HepG2 (cell line): ENCODE data around the gene SNRNP35.
"Not testable (repeated sequence)": the region's sequence is repeated elsewhere in the genome, so short reads cannot be mapped to it uniquely, and the experiment has no call there.

Source experiments
- DNMT3B ChIP-seq: conservative IDR thresholded peaks from 2 replicates; pipeline ENCODE4 v1.6.1; 2016; ENCODE audit warnings: missing biosample characterization, control low read depth
- EP300 ChIP-seq, 3 experiments: sonication (generic) in 1 of 3; formaldehyde crosslinking in 1 of 3; IDR thresholded peaks; 2 replicates each; pipeline versions ENCODE4 v1.5.1 to v1.6.1; 2011 to 2020; ENCODE audit warnings: low read depth in 2 of 3, low read length in 2 of 3, borderline replicate concordance in 1 of 3, improper control_type of control experiment in 1 of 3, mild to moderate bottlenecking in 1 of 3, missing genetic modification reagents in 1 of 3, moderate library complexity in 1 of 3
- NR2F2 ChIP-seq: IDR thresholded peaks from 2 replicates; pipeline ENCODE4 v1.6.1; 2012; ENCODE audit warnings: low read depth, inconsistent platforms, borderline replicate concordance
- PPARG ChIP-seq: conservative IDR thresholded peaks from 2 replicates; pipeline ENCODE4 v1.6.1; 2016; ENCODE audit warnings: missing biosample characterization, missing genetic modification reagents
- RBM39 ChIP-seq: fragments of 200-400 bp; formaldehyde crosslinking; IDR thresholded peaks from one replicate; pipeline ENCODE4 v1.6.1; 2018; ENCODE audit warnings: antibody characterized with exemption, mild to moderate bottlenecking, low read depth, low read length; ENCODE audit not compliant: poor library complexity, severe bottlenecking
- SMAD1 ChIP-seq: sonication (generic); formaldehyde crosslinking; IDR thresholded peaks from 2 replicates; pipeline ENCODE4 v1.4.0; 2020; ENCODE audit warnings: missing genetic modification reagents, low read depth, mild to moderate bottlenecking, borderline replicate concordance
- TBL1XR1 ChIP-seq: fragments of 150-350 bp; IDR thresholded peaks from 2 replicates; pipeline ENCODE4 v1.6.1; 2014; ENCODE audit warnings: borderline replicate concordance, low read length; ENCODE audit not compliant: partially characterized antibody
- TBP ChIP-seq: sonication (generic); formaldehyde crosslinking; IDR thresholded peaks from 2 replicates; pipeline ENCODE4 v1.5.0; 2020; ENCODE audit warnings: missing genetic modification reagents
- ZFP1 ChIP-seq: IDR thresholded peaks from 2 replicates; pipeline ENCODE4 v1.6.1; 2016
- ZMYM3 ChIP-seq: sonication (generic); formaldehyde crosslinking; IDR thresholded peaks from 2 replicates; pipeline ENCODE4 v1.5.1; 2020; ENCODE audit warnings: mild to moderate bottlenecking, missing genetic modification reagents
- ZNF839 ChIP-seq: sonication (generic); formaldehyde crosslinking; IDR thresholded peaks from 2 replicates; pipeline ENCODE4 v1.4.0; 2020; ENCODE audit warnings: missing genetic modification reagents, mild to moderate bottlenecking, borderline replicate concordance
- ZSCAN29 ChIP-seq: sonication (generic); formaldehyde crosslinking; conservative IDR thresholded peaks from 2 replicates; pipeline ENCODE4 v1.4.0; 2020; ENCODE audit warnings: mild to moderate bottlenecking, missing genetic modification reagents
- TF ChIP-seq, protein P1 (sequence below): sonication (generic); formaldehyde crosslinking; IDR thresholded peaks from 2 replicates; pipeline ENCODE4 v1.8.0; 2022; ENCODE audit warnings: missing genetic modification reagents, mild to moderate bottlenecking, borderline replicate concordance

DNA sequence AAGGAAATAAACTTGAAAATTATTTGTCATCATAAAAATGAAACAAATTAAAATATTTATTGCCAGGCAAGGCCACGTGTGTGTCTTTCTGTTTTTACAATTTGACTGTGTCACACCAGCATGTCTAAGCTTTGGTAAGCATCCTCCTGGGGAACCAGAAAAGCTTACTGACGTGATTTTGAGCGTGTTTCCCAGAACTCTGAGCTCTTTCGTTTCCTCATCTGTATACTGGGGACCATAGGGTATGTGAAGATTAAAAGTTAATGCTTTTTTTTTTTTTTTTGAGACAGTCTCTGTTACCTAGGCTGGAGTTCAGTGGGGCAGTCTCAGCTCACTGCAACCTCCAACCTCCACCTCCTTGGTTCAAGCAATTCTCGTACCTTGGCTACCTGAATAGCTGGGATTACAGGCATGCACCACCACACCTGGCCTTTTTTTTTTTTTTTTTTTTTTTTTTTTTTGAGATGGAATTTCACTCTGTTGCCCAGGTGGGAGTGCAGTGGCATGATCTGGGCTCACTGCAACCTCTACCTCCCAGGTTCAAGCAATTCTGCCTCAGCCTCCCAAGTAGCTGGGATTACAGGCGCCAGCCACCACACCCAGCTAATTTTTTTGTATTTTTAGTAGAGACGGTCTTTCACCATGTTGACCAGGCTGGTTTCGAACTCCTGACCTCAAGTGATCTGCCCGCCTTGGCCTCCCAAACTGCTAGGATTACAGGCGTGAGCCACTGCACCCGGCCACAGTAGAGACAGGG, 48.5 kb upstream of the SNRNP35 start:
- not testable (repeated sequence) for TF ChIP-seq ZNF839 (CRISPR knock-in tag); DNMT3B (CRISPR knock-in tag); ZSCAN29; PPARG (CRISPR knock-in tag); TBP (CRISPR knock-in tag); TBL1XR1; EP300 (IDR thresholded peaks at IDR 0.05; ENCODE audit: low read depth in 2 of 2, low read length in 2 of 2); EP300 (CRISPR knock-in tag; IDR thresholded peaks at IDR 0.05; ENCODE audit: borderline replicate concordance); NR2F2; ZMYM3; SMAD1 (CRISPR knock-in tag); RBM39; ZFP1
- TF ChIP-seq, protein P1, sequence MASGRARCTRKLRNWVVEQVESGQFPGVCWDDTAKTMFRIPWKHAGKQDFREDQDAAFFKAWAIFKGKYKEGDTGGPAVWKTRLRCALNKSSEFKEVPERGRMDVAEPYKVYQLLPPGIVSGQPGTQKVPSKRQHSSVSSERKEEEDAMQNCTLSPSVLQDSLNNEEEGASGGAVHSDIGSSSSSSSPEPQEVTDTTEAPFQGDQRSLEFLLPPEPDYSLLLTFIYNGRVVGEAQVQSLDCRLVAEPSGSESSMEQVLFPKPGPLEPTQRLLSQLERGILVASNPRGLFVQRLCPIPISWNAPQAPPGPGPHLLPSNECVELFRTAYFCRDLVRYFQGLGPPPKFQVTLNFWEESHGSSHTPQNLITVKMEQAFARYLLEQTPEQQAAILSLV (CRISPR knock-in tag): not testable (repeated sequence)
